GM15510 (cell line): ENCODE measurements around the gene C1QTNF12.

Source experiments
- POLR2A ChIP-seq: IDR thresholded peaks from 3 replicates; pipeline ENCODE4 v1.6.1; 2011; ENCODE audit warnings: borderline replicate concordance; ENCODE audit not compliant: insufficient read length; ENCODE audit errors: extremely low read depth

C1QTNF12 gene

GRCh38 chr1:1246577-1247340 is at the start of gene C1QTNF12:
TSS of gene C1QTNF12 (minus strand) at chr1:1246722. CDS start at chr1:1246690, 32 bp downstream.
- no peak for TF ChIP-seq POLR2A

GRCh38 chr1:1295154-1295923 is 48.8 kb upstream of the C1QTNF12 start:
- TF ChIP-seq POLR2A: no peak

- no peak for TF ChIP-seq POLR2A
These were observed 47.8 kb upstream of the C1QTNF12 start for GRCh38 chr1:1294250-1294890.

- TF ChIP-seq POLR2A: no peak
These were observed 47.0 kb upstream of the C1QTNF12 start for GRCh38 chr1:1293263-1294249.

GRCh38 chr1:1292851-1293250 is 46.3 kb upstream of the C1QTNF12 start:
- TF ChIP-seq POLR2A: no peak

- no peak for TF ChIP-seq POLR2A
These were observed 45.9 kb upstream of the C1QTNF12 start for GRCh38 chr1:1292442-1292779.

GRCh38 chr1:1291548-1292441 is 45.3 kb upstream of the C1QTNF12 start:
- TF ChIP-seq POLR2A: no peak

- TF ChIP-seq POLR2A: no peak
These were observed 44.6 kb upstream of the C1QTNF12 start for GRCh38 chr1:1291023-1291528.

GRCh38 chr1:1290238-1290731 is 43.8 kb upstream of the C1QTNF12 start:
- no peak for TF ChIP-seq POLR2A

GRCh38 chr1:1287288-1288110 is 41.0 kb upstream of the C1QTNF12 start:
- TF ChIP-seq POLR2A: no peak

- no peak for TF ChIP-seq POLR2A
These were observed 40.1 kb upstream of the C1QTNF12 start for GRCh38 chr1:1286313-1287261.

GRCh38 chr1:1285611-1286311 is 39.2 kb upstream of the C1QTNF12 start:
- TF ChIP-seq POLR2A: no peak
